T-helper 2 cell treated with Interferon-gamma antibody and Interleukin-4, amounts not matched to agents 100 ng/mL and 5 ng/mL, for 36 hours (primary cell): Measurements from ENCODE around the gene TRIM65. TPM values are rescaled to one million over a fixed set of nuclear protein-coding genes. Genes with fewer than 3 reads are reported as not detected.

Experiments used
- intact Hi-C: fragments of 100-400 bp; cut with micrococcal nuclease; formaldehyde crosslinking; loops from one replicate; pipeline ENCODE4 v1.15.1; 2023
- total RNA-seq: library from RNA; stranded (reverse); gene quantifications from 2 replicates; pipeline ENCODE4 v1.2.3, GENCODE V29; 2022

Gene TRIM65
- 38.3 and 41.1 TPM in 2 replicates for total RNA-seq

DNA sequence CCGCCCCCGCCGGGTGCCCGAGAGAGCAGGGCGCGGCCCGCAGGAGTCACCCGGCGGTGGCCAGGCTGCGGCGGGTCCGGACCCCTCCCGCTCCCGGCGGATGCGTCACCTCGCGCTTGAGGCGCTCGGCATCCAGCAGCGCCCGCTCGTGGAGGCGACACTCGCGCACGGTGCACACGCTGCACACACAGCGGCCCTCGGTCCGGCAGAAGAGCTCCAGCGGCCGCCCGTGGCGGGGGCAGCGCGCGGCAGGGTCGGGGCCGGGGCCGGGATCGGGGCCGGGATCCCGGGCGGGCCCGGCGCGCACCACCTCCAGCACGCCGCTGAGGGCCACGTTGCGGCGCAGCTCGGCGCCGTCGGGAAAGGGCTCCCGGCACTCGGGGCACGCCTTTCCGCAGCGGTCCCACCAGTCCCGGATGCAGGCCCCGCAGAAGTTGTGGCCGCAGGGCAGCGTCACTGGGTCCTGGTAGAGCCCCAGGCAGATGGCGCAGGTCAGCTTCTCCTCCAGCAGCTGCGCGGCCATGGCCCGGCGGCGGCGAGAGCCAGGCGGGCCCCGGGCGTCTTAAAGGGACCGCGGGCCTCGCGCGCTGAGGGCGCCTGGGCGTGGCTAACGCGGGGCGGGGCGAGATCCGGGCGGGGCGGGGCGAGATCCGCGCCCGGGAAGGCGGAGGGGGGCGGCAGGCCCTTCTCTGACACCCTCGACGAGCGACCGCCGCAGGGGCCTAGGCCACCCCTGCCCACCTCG is at the start of gene TRIM65:
TSS of gene TRIM65 (minus strand) at position 537 of the 745 bp plus-strand sequence. CDS start at position 523, 14 bp downstream.
- intact Hi-C loops = loop anchor here (1.0 to 2.0 kb wide), 3 partner anchors 8 to 42 kb away; partner anchors contain the start of genes MRPL38, TRIM47 and WBP2

DNA sequence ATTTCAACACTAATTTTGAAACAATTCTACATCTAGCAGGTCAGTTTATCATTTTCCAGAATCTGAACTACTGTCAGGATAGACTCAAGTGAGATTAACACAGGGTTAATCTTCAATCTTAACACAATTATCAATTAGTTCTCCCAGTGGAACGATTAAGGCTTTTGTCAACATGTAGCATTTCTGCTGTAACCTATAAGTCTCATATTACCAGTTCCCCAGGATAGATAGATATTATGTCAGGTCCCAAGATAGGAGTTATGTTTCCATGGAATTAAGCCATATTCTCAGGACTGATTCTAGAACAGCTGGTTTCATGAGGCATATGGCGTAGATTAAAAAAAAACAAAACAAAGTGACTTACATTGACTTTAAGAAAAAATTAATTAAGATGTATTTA is 48.5 kb upstream of the TRIM65 start:
- intact Hi-C loops = no loop called here

- intact Hi-C loops = no loop called here
Measured at GRCh38 chr17:75943491-75943890, 46.7 kb upstream of the TRIM65 start.

GRCh38 chr17:75942473-75942872 is 45.7 kb upstream of the TRIM65 start:
- intact Hi-C loops = no loop called here

GRCh38 chr17:75941442-75941819 is 44.7 kb upstream of the TRIM65 start:
- intact Hi-C loops = loop anchor here (1.0 to 2.0 kb wide), 2 partner anchors 37 to 38 kb away; partner anchors contain the start of genes ACOX1, MRPL38 and TEN1

DNA sequence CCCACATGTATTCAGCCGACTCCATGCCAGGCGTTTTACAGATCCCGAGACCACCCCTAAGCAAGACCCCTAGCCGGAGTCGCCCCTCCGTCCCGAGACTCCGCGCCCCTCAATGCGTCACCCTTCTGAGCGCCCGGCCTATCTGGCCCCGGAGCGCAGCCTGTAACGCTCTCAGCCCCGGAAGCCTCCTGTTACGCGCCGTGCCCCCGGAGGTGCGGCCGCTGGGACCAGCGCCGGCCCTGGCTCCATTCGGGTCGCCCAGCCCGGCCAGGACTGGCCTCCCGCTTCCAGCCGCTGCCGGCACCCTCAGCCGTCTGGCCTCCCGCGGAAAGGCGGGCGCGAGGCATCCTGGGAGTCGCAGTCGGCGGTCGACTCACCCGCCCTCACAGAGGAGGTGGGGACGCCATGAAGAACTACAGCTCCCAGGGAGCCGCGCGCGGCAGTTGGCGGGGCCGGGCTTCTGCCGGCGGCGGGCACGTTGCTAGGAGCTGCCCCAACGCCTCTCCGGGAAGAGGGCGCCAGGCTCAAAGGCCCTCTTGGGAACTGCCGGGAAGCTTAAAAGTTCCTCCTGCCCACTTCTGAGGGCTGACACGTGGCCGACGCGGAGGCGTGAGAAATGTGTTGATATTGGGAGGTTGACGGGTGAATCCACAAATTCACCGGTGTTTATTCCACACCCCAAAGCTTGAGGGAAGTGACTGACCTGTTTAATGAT is 44.1 kb upstream of the TRIM65 start, which contains the start of gene FBF1:
TSS of gene FBF1 (minus strand) at position 316 of the 715 bp plus-strand sequence. CDS start 2,893 bp downstream, outside the sequence.
- intact Hi-C loops = loop anchor here (1.0 to 2.0 kb wide), 2 partner anchors 36 to 38 kb away; partner anchors contain the start of genes ACOX1, MRPL38 and TEN1

DNA sequence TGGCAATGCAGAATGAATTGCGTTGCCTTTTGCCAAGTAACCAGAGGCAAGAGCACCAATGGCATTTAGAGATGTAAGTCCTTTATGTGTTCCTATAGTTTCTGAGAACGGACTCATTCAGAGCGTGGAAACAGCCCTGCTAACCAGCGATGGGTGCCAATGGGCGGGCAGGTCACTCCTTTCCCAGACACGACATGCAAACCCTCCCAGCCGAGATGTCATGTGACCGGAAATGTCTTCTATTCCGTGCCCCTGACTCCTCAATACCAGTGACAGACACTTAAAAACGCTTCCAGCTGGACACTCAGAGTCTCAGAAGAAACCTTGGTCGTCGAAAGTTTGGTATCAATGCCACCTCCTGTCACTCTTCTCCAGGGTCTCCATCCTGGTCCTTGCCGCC is 40.9 kb upstream of the TRIM65 start:
- intact Hi-C loops = no loop called here

DNA sequence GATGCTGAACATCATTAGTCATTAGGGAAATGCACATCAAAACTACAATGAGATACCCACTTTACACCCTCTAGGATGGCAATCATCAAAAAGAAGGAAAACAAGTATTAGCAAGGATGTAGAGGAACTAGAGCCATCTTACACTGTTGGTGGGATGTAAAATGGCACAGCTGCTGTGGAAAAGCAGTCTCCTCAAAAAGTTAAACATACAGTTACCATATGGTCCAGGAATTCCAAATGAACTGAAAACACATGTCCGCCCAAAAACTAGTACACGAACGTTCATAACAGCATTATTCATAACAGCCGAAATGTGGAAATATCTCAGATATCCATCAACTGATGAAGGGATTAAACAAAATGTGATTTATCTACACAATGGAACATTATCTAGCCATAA is 37.1 kb upstream of the TRIM65 start:
- intact Hi-C loops = no loop called here

DNA sequence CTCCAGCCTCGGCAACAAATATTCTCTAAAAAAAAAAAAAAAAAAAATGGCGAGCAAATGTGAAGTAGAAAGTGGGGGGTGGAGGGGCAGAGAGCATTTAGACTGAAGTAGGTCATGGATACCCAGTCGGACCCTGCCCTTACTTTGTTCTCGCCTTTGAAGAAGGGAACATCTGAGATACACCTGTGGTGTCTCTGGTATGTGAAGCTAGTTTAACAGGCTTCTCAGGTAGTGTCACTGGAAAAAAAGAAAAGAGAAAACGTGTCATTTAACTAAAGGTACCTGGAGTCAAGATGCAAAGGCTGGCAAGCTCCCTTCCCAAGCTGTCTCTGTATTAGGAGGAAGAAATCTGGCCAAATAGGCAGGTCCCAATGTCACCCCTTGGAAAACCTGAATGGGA is 36.1 kb upstream of the TRIM65 start:
- intact Hi-C loops = no loop called here

GRCh38 chr17:75931062-75931461 is 34.3 kb upstream of the TRIM65 start:
- intact Hi-C loops = no loop called here

DNA sequence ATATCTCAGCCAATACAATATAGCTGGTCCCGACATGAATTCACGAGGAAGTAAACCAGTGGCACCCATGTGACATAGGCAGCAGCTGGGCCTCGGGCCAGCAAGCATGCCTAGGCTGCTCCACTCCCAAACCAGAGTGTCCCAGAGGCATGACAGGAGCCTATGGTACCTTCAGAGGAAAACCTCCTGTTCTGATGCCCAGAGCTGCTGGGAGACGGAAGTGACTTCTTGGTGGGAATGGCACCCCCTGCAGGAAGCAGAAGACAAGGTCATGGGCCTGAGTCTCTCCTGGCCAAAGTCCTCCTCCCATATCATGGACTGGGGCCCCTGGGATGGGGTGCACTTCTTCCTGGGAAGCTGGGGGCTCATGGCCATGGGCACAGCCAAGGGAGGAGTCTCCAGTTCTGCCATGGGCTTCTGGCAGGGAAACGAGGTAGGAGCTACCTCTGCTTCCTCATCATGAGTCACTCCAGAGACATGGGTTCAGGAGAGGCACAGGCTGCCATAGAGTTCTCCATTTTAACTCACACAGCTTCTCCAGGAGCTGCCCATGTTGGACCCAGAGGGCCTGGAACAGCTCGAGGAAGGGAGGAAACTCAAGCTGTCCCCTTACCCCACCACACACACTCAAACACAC is 30.7 kb upstream of the TRIM65 start:
- intact Hi-C loops = no loop called here

GRCh38 chr17:75926456-75926855 is 29.7 kb upstream of the TRIM65 start:
- intact Hi-C loops = no loop called here

DNA sequence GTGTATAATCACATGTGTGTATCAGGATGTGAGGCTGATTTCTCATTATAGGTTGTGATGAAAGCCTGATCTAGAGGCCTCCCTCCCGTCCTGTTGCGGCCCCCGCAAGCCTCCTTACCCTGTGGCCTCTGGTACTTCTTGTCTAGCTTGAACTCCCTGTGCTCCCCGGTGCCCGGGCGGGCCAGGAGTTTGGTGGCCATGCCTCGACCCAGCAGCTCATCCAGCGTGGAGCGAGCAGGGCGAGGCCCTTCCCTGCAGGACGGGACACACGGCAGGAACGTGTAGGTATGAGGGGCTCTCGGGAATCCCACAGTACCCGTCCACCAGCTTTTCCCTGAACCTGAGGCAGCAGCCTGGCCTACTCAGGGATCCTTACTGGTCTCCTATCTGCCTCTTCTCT is 29.2 kb upstream of the TRIM65 start:
- intact Hi-C loops = no loop called here

DNA sequence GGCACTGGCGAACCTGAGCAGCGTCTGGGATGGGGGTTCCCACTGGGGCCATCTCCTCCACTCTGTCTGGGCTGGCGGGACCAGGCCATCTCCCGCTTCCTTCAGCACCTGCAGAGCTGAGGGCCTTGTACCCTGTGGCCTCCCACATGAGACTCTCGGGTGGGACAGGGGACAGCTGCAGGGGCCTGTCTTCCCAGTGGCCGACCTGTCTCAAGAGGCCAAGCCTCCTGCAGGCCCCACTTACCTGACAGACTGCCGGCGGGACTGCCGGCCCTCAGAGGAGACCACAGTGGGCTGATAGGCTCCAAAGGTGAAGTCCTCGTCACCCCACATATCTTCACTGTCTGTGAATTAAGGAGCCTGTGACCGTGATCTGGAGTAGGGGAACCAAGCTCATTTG is 28.4 kb upstream of the TRIM65 start:
- intact Hi-C loops = no loop called here

DNA sequence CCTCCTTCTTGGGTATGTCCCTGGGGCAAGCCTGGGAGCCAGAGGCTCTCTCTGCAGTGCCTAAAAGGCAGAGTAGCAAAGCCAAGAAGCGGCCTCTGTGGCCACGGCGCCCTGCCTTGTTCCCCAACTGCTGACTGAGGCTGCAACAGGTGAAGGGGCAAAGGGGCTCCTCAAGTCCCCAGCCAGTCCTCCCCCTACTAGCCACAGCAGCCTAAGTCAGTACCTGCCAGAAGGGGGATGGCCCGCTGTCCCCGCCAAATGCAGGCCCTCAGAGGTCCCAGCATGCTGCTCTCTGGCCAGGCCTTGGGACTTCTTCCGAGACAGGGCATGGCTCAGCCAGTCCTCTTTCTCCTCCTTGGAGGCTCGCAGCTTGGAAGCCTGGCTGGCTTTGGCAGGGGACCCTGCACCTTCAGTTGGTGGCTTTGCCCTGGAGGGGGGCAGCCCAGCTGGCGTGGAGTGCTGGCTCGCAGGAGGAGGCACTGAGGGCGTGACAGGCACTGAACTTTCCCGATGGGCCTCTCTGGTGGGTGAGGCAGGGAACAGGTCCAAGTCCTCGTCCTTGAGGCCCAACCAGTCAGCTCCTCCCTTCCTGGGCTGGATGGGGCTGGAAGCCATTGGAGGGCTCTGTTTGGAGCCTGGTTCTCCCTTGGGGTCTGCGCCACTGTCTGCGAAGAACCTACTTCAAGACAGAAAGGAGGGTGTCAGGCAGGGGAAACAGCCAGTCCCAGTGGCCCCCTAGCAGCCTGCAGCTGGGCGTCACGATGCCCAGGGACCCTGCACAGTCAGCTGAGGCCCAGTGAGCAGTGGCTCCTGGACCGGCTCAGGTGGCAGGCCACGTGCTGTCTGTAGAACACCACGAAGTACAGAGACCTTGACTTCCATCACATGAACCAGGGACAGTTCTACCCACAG is 26.5 kb upstream of the TRIM65 start:
- intact Hi-C loops = no loop called here

DNA sequence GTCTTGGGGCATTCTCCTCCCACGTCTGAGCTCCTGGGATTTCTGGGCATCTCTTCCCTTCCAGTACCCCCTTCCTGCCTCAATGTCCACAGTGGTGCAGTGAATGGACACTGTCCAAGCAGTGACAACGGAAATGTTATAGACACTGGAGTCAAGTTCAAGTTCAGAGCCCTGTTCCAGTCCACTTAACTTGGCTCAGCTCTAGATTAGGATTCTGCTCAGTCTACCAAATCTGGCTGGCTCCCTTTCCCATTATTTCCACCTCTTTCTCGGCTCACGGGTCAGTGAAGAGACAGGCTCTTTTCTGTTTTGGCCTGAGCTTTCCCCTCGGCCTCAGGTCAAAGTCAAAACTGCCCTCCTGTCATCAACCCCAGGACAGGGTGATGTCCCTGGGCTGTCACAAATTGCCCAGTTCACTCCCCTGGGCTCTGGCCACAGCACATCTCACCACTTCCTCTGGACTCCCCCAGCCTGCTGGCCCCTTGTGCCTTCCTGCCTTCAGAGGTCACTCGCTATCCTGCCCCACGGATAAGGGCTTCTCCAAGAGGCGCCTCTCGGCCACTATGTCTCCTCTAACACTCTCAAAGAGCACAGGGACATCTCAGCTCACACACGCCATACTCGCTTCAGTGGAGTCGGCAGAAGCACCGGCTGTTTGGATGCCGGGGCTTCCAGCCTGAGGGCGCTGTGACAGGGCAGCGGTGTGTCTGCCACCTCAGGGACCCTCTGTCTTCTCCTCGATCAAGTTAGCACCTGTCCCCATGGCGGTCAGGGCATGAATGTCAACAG is 25.6 kb upstream of the TRIM65 start:
- intact Hi-C loops = no loop called here

- intact Hi-C loops = no loop called here
Measured at GRCh38 chr17:75921596-75921995, 24.8 kb upstream of the TRIM65 start.

GRCh38 chr17:75920045-75920560 is 23.4 kb upstream of the TRIM65 start:
- intact Hi-C loops = no loop called here

DNA sequence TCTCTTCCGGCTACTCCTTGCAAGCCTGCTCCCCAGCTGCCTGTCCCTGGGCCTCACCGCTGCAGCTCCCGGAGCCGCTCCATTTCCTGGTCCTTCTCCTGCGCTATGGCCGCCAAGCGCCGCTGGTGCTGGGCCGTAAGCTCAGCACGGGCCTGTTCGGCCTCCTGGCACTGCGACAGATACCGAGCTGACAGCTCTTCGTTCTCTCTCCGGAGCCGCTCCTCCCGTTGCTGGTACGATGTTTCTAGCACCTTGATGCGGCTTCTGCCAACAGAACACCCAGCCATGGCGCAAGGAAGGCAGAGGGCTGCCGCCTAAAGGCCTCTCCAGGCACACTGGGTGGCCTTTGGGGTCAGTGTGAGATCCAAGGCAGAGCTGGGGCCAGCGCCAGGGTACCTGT is 22.9 kb upstream of the TRIM65 start:
- intact Hi-C loops = no loop called here

DNA sequence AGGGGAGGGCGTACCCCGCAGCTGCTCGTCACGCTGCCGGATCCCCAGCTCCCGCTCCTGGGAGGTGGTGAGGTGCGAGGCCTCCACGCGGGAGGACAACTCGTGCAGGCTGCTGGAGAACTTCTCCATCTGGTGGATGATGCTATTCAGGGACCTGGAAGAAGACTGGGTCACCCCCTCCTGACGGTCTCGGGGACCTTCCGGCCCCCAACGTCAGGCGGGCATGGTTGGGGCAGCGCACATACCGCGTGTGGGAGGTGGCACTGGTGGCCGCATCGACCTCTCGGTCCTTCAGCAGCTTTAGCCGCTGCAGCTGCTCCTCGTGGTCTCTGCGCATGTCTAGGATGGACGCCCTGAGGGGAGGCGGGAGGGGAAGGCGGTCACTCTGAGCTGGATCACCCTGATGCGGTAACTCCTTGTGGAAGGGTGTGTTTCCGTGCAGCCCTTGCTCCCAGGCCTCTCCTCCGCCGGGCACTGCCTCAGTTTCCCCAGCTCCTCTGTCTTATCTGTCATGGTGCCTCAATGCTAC is 21.2 kb upstream of the TRIM65 start:
- intact Hi-C loops = no loop called here
